ENCODE data around the gene CCSAP. TPM values are rescaled to one million over a fixed set of nuclear protein-coding genes. Genes with fewer than 3 reads are reported as not detected.
"Not testable (repeated sequence)": the region's sequence is repeated elsewhere in the genome, so short reads cannot be mapped to it uniquely, and the experiment has no call there.

The CCSAP gene
- total RNA-seq, 4 donors from 2014 or later = 5.1 to 6.7 (median 6.2) TPM

DNA sequence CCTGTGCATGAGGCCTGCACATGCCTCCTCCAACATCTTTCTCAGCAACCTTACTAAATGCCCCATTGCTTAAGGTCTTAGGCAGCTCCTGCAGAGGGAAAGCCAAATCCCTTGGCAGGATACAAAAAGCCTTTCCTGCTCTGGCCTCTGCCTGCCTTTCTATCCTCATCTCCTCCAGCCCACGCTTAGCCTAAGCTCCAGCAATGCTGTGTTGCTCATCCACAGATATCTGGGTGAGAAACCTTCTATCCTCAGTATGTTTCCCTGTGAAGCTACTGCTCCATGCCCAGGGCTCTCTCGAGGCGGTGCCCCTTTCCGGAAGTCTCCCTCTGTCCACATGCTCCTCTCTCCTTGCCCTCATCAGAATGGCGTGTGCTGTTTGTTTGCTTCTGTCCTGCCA lies 37.0 kb upstream of the CCSAP start:
- Histone ChIP-seq H3K9me3 (no peaks in the 10 kb centered on the region), H3K4me3 (no peak overlapping the region), H3K27me3 (peaks cover 35% of the 10 kb centered on the region), H3K4me1 (no peaks in the 10 kb centered on the region), H3K36me3 (no peaks in the 10 kb centered on the region), H3K27ac (no peak overlapping the region)
- TF ChIP-seq EP300 (IDR thresholded peaks at IDR 0.05) (no peak), POLR2A (IDR thresholded peaks at IDR 0.05) (no peak), POLR2AphosphoS5 (IDR thresholded peaks at IDR 0.05) (no peak)
- TF ChIP-seq, protein P1, sequence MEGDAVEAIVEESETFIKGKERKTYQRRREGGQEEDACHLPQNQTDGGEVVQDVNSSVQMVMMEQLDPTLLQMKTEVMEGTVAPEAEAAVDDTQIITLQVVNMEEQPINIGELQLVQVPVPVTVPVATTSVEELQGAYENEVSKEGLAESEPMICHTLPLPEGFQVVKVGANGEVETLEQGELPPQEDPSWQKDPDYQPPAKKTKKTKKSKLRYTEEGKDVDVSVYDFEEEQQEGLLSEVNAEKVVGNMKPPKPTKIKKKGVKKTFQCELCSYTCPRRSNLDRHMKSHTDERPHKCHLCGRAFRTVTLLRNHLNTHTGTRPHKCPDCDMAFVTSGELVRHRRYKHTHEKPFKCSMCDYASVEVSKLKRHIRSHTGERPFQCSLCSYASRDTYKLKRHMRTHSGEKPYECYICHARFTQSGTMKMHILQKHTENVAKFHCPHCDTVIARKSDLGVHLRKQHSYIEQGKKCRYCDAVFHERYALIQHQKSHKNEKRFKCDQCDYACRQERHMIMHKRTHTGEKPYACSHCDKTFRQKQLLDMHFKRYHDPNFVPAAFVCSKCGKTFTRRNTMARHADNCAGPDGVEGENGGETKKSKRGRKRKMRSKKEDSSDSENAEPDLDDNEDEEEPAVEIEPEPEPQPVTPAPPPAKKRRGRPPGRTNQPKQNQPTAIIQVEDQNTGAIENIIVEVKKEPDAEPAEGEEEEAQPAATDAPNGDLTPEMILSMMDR (IDR thresholded peaks at IDR 0.05) = no peak
- no peak for ATAC-seq
- 55 to 70% methylated on average over 2 to 5 of the region's 5 CpGs for WGBS, 2 donors (ENCODE audit: low coverage in 1 of 2)

DNA sequence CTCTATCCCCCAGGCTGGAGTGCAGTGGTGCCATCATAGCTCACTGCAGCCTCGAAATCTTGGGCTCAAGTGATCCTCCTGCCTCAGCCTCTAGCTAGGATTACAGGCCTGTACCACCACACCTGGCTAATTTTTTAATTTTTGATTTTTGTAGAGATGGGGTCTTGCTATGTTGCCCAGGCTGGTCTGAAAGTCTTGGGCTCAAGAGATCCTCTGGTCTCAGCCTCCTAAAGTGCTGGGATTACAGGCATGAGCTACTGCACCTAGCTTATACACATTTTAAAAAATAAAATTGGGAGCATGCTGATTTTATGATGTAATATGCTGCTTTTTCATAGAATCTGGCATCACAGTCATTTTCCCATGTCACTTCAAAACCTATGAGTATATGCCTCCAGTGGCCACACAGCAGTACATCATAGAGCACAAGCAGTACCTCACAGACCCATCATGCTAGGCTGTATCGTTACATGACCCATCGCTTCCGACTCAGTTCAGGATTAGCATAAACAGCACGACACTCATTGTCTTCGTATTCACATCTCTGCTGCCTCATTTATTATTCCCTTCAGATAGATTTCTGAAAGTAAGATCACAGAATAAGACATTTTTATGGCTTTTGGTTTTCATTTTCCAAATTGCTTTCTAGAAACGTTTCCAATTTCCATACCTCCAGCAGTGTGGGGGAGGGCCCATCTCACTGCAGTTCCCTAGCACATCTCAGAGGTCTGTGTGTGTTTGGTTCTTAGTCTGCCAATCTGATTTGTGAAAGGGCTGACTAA lies 35.9 kb upstream of the CCSAP start:
- ATAC-seq = no peak
- no peaks in the 10 kb centered on the region for H3K4me1 ChIP-seq
- H3K4me3 ChIP-seq = no peak overlapping the region
- H3K9me3 ChIP-seq = no peaks in the 10 kb centered on the region
- WGBS, 2 donors (ENCODE audit: low coverage in 1 of 2) = 53 to 61% methylated on average over 7 of the region's 7 CpGs
- TF ChIP-seq, protein P1 (IDR thresholded peaks at IDR 0.05) = no peak
- no peak for TF ChIP-seq POLR2AphosphoS5 (IDR thresholded peaks at IDR 0.05)
- no peak for TF ChIP-seq POLR2A (IDR thresholded peaks at IDR 0.05)
- no peak for TF ChIP-seq EP300 (IDR thresholded peaks at IDR 0.05)
- no peaks in the 10 kb centered on the region for H3K36me3 ChIP-seq
- no peak overlapping the region for H3K27ac ChIP-seq
- H3K27me3 ChIP-seq = peaks cover 30% of the 10 kb centered on the region

DNA sequence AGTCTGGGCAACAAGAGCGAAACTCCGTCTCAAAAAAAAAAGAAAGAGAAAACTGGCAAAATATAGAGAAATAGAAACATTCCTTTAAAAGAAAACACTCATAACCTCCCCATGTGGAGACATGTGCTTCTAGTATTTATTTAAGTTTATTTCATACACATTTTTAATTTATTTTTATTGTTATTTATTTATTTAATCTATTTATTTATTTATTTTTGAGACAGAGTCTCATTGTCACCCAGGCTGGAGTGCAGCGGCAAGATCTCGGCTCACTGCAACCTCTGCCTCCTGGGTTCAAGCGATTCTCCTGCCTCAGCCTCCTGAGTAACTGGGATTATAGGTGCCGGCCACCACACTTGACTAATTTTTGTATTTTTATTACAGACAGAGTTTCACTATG lies 35.2 kb upstream of the CCSAP start:
- H3K36me3 ChIP-seq, H3K27ac ChIP-seq, ATAC-seq, H3K4me1 ChIP-seq, H3K9me3 ChIP-seq, H3K4me3 ChIP-seq: not testable (repeated sequence)
- 92% methylated on average over 3 of the region's 6 CpGs for WGBS, 2 donors (ENCODE audit: low coverage in 1 of 2)
- peaks cover 24% of the 10 kb centered on the region for H3K27me3 ChIP-seq

DNA sequence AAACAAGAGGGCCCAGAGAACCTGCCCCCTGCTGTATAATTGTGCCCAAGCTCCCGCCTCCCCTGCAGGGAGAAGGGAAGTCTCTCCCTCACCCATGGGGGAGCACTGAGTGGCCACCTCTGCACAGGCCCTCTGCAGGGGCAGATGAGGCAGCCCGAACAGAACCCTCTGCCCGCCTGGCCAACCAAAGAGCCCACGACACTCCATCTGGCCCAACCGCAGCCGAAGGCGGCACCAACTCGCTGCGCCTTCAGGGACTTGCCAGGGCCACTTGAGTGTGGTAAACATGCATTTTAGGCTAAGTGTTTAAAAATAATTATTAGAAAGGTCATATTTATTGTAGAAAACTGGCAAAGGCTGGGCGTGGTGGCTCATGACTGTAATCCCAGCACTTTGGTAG lies 34.6 kb upstream of the CCSAP start:
- 67 to 81% methylated on average over 2 to 8 of the region's 10 CpGs for WGBS, 2 donors (ENCODE audit: low coverage in 1 of 2)
- H3K4me3 ChIP-seq = no peak overlapping the region
- no peak for ATAC-seq
- no peaks in the 10 kb centered on the region for H3K9me3 ChIP-seq
- no peaks in the 10 kb centered on the region for H3K36me3 ChIP-seq
- TF ChIP-seq POLR2A (IDR thresholded peaks at IDR 0.05) (no peak), EP300 (IDR thresholded peaks at IDR 0.05) (no peak), POLR2AphosphoS5 (IDR thresholded peaks at IDR 0.05) (no peak)
- TF ChIP-seq, protein P1 (IDR thresholded peaks at IDR 0.05) = no peak
- no peak overlapping the region for H3K27ac ChIP-seq
- peaks cover 24% of the 10 kb centered on the region for H3K27me3 ChIP-seq
- no peaks in the 10 kb centered on the region for H3K4me1 ChIP-seq

DNA sequence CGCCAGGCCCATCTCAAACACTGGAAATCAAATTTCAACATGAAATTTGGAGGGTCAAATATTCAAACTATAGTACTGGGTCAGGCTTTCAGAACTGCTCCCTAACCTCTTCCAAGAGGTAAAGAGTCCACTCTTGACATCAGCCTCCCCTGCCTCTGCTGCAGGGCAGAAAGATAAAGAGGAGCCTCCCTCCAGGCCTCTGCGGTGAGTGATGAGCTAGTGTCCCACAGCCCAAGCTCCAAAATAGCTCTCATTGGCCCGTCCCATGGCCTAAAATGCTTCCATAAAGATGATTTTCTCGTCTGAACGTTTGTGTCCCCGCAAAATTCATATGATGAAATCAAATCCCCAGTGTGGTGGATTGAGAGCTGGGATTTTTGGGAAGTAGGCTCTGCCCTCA lies 33.7 kb upstream of the CCSAP start:
- Histone ChIP-seq H3K4me1 (no peaks in the 10 kb centered on the region), H3K27me3 (peaks cover 21% of the 10 kb centered on the region), H3K27ac (no peak overlapping the region), H3K4me3 (no peak overlapping the region), H3K9me3 (no peaks in the 10 kb centered on the region), H3K36me3 (no peaks in the 10 kb centered on the region)
- WGBS, 2 donors (ENCODE audit: low coverage in 1 of 2) = 78 to 96% methylated on average over 1 to 3 of the region's 6 CpGs
- no peak for ATAC-seq
- TF ChIP-seq POLR2AphosphoS5 (IDR thresholded peaks at IDR 0.05) = no peak
- no peak for TF ChIP-seq EP300 (IDR thresholded peaks at IDR 0.05)
- TF ChIP-seq POLR2A (IDR thresholded peaks at IDR 0.05) = no peak
- TF ChIP-seq, protein P1 (IDR thresholded peaks at IDR 0.05) = no peak
